Activated naive CD4-positive, alpha-beta T cell (primary cell): ENCODE data around the gene CCDC157.
A peak's percentile ranks its signal among the peaks of the same experiment; 100 is the strongest.
"Not testable (repeated sequence)": the region's sequence is repeated elsewhere in the genome, so short reads cannot be mapped to it uniquely, and the experiment has no call there.

Source experiments
- DNase-seq, 4 experiments: peaks; one replicate each; lab custom pipeline; 2025; lab: John Stamatoyannopoulos, UW

Gene CCDC157

DNA sequence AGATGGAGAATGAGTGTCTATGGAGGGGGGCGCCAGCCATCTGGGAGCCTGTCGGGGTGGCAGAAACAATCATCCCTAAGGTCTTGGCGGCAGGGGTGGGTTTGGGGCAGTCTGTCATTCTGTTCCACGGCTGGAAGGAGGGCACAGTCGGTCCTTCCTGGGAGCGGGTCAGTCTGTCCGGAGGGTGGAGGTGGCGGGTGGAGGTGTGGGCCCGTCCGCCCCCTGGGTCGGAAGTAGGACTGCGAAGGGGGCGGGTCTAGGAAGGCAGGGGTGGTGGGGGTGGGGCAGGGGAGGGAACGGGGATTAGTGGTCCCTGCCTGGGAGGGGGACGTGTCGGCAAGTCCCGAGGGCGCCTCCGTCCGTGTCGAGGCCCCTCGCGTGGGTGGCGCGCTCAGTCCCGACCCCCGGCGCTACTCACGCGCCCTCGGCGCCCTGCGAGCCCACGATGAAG lies 30.5 kb upstream of the CCDC157 start:
- DNase-seq: peak in 1 of 4 experiments; percentile 38

DNA sequence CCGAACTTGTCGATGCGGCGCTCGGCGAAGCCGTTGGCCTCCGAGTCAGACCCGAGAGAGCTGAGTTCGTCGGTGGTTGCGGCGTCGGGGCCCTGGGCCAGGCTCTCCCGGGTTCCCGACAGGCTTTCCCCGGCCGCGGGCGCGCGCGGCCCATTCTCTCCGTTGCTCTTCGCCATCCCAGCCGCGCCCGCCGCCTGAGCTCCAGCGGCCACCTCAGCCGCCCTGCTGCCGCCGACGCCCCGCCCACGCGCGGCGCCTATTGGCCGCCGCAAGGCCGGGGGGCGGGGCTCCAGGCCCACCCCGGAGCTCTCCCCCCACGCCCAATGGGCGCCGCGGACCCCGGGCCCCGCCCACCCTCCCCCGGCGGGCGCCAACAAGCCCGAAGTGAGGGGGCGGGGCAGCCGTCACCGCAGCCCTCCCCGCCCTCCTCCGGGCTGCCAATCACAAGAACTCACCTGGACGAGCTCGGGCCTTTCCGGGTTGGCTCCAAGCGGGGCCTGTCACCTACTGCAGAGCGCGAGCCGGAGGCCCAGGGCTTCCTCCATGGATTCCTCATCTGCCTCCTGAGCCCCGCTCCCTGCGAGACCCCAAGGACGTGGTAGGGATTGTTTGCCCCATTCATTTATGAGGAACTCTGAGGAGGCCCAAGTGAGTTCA lies 30.0 kb upstream of the CCDC157 start, which contains the start of gene TBC1D10A:
TSS of gene TBC1D10A (minus strand) at position 236 of the 657 bp plus-strand sequence. CDS start at position 176, 60 bp downstream.
- peak; percentile 66 to 96 (median 84) for DNase-seq

DNA sequence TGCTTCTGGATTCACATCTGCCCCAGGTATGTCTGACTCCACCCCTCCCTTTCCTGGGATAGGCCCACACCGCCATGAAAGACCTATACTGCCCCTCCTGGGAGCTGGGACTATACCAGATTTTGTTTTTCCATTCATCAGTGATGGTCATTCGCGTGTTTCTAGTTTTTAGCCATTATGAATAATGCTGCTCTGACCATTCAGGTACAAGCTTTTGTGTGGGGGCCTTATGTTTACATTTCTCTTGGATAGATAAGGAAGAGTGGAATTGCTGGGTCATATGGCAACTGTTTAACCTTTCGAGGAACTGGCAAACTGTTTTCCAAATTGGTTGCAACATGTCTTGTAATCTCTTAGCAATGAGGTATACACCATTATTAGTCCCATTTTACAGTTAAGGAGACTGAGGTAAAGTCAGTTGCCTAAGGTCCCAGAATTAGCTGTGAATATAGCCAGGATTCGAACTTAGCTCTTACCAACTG lies 28.9 kb upstream of the CCDC157 start:
- no peak for DNase-seq

DNA sequence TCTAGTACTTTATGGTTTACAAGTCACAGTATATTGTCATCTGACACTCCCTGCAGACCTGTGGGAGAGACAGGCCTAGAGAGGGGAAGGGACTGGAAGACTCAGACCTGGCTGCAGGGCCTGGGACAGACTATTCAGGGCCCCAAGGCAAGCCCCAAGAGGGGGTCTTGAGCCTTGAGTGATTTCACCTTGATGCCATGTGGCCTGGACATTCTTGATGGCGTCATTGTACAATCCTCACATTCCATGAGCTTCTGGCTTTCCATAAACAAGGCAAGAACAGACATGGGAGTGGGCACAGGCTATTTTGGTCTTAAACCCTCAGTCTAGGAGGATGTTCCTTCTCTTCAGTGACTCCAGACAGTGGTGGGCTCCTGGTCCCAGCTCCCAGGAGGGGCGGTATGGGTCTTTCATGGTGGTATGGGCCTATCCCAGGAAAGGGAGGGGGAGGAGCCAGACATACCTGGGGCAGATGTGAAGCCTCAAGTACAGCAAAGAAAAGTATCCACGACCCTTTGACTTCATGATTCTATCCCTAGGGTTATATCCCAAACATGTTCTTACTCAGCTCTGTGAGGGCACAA lies 28.2 kb upstream of the CCDC157 start:
- no peak for DNase-seq

DNA sequence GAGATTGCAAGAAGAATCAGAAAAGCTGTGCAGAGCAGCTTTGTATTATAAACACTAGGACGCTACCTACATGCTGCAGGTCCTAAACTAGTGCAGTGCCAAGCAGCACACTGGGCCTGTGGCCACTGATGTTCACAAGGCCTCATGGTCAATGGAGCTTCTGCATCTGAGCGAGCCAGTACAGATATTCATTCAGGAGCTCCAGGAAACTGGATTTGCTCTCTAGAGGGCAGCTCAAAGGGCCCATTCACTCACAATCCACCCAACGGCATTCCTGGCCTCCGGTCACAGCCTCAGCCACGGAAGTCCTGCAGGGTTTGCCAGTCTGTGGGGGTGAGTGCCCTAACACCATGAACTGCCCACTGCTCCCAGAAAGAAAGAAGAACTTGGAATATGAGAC lies 24.3 kb upstream of the CCDC157 start:
- DNase-seq: no peak

DNA sequence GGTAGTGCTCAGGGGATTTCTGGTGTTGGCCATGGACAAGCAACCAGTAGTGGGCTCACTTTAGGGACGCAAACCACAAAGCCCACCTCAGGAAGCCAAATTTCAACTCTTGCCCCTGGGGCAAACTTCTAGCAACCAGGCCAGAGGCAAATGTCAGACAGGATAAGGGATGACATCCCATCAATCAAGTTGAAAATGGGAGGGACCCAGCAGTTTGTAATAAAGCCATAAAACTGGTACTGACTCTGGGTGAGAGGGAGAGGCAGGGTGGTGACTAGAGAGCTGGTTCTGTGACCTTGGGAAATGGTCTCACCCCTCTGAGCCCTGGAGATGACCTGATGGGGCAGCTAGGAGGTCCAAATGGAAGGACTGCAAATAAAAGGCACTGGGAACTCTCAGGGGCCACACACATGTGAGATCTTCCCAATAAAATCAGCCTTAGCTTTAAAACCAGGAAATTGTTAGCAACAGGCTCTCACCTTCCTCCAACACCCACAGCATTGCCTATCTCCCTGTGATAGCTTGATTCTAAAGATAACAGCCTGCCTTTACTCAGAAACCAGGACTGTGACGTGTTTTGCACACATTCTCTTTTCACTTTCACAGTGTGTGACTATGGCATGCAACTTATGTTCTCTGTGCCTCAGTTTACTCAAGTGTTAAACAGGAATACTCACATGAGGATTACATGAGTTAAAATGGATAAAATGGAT lies 23.7 kb upstream of the CCDC157 start:
- no peak for DNase-seq

DNA sequence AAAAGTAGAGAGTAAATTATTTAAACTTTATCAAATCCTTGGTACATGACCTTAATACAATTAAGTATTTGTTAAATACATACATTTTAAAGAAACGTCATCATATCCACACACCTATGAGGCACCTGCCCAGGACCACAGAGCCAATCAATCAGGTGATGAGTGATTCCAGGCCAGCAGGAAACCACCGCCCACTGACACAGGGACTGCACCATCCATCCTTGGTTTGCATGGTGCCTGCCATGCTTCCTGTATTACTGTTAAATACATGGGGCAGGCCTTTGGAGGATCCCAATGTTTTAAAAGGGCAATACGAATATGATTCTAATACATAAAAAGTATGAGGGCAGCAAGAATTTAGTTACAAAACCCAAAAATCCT lies 23.1 kb upstream of the CCDC157 start:
- DNase-seq: no peak

DNA sequence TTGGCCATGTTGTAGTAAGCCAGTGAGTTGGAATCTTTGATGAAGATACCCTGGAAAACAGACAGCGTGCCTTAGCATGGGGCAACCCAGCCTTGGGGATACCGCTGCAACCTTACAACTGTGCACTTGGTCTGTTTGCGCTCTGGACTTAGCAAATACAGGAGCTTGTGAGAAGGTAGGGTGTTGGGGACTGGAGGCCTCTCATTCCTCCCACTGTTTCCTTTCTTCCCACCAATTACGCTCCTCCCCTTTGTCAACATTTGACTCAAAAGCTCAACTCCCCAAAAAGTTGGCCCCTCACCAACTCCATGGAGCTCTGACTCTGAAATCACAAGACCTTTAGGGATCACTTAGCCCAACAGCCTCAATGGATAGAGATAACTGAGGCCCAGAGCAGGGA lies 22.2 kb upstream of the CCDC157 start:
- DNase-seq: no peak

DNA sequence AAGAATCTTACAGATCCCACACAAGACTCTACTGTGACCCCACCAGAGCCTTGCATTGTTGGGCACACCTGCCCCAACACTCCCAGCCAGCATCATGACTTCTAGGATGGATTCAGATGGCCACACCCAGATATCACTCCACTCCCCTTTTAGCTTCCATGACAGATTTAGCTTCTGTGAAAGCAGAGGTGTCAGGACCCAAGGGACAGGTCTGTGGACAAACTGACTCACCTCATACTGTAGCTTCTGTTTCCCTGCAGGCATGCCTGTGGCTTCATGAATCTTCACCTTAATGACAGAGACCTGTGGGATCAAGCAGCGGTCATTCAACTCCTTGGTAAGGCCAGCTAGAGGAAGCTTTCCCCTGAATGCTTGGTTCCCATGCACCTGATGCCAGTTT lies 21.6 kb upstream of the CCDC157 start:
- DNase-seq: no peak

DNA sequence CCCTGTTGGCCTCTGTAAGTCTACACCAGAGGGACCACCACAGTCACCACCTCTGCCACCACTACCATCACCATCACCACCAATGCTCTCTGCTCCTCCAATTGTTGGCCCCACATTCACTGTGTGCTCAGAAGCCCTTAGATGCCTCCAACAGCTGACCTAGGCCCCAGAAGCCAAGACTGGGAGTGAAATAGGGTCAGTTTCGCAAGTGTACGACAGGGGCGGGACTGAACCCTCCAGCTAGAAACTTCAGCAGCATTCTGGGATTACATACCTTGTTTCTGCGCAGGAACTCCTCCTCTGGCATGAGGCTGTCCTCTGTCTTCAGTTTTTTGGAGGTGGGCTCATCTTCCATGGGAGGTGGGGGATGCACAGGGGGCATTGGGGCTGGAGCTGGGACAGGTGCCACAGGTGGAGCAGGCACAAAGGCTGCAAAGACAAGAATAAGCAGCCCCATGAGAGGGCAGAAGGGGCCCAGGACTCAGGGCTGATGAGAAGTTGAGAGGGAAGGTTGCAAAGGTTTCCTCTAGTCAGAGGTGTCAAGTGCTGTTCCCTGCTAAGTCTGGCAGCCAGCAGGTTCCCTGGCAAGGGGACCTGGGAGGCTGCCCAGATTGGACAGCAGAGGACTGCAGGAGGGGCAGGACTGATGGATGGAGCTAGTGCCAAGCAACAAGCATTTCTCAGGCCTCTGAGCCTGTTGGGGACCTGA lies 19.9 kb upstream of the CCDC157 start:
- no peak for DNase-seq

DNA sequence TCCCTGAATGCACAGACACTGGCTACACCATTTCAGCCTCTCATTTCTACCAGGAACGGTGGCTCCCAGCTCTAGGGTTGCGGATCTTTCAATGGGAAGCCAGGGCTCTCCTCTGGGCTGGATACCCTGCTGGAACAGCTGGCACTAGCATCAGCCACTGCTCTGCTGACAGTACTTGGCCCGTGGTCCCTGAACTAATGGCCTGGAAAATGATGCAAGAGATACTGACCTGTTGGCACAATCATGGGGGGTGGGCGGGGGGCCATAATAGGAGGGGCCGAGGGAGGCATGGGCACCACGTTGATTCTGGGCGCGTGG lies 19.4 kb upstream of the CCDC157 start:
- no peak for DNase-seq

DNA sequence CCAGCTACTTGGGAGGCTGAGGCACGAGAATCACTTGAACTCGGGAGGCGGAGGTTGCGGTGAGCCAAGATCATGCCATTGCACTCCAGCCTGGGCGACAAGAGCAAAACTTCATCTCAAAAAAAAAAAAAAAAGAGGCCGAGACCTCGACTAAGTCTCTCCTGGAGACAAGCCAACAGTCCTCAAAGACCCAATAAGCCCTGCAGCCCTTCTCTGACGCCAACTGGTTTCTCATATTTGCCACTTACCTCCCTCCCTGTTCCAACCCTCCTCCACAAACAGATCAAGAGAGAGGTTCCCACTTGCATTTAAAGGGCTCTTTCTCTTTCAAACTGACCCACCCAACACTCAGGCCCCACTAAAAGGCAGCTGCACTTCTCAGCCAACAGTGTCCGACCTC lies 18.5 kb upstream of the CCDC157 start:
- not testable (repeated sequence) for DNase-seq

DNA sequence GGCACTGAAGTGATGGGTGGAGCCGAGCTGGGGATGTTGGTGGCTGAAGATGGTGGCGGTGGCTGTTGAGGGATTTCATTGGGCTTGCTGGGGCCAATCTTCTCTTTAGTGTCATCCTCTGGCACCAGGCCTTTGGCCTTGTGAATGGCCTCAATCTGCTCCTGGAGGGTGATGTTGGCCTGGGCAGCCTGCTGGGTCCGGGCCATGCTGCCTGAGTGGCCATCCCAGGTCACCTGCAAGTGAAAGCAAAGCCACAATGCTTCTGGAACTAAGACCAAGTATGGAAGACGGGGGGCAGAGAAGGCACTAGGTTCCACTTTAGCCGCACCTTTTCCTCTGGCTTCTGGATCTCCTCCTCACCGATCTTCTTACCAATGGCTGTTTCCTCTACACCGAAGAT lies 18.0 kb upstream of the CCDC157 start:
- no peak for DNase-seq

DNA sequence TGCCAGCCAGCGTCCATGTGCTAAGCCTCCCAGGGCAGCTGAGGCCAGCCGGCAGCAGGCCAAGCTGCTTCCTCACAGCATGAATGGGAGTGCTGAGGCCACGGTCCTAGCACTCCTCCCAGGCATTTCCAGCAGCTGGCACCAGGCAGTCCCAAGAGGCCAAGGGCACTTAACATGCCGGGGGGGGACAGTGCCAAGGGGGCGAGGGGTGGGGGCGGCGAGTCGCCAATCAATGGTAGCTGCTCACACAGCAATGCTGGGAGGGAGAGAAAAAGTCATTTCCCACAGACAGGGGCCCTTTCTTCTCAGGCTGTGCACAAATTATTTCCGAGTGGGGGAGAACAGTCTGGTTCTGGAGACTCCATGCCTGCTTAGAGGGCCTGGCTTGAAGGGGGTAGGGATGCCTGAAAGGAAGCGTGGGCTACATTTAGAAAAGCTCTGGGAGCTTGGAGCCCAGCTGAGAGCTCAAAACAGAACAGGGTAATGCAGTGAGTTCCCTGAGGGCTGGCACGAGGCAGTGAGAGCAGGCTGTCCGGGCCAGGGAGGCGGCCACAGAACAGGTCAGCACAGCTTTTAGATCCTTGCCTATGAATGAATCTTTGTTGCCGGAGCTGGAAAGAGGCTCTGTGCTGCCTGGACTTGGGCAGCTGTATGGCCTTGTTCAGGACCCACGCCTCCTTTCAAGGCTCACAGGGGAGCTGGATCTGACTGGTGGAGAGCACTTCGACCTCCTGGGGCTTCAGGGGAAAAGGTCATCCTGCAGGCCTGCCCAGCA lies 15.7 kb upstream of the CCDC157 start:
- no peak for DNase-seq

DNA sequence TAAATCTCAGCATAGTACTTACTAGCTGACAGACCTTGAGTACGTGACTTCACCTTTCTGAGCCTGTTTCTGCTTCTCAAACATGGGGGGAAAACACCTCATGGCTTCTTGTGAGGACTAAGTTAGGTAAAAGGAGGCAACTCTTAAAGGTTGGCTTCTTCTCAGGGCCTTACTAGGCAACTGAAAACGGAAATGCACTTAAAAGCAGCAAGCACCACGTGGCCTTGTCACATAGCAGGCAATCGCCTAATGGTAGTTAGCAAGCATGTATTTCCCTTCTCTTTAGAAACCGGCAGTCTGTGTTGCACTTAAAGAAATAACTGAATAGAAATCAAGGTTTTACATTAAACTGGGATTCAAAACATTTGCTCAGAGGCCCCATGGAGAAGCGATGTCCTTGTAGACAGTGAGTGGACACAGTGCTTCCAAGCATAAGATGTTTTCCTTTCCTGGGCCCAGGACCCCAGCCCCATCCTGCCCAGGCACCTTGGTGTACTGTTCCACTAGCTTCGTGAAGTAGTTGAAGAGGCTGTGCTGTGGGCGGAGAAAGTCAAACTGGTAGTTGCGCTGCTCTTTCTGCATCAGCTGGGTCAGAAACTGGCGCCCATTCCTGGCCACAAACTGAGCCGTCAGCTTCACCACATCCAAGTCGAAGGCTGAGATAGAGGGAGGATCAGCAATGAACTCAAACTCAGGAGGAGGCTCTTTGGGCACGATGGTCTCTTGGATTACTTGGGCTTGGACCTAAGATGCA lies 12.2 kb upstream of the CCDC157 start:
- DNase-seq: no peak

DNA sequence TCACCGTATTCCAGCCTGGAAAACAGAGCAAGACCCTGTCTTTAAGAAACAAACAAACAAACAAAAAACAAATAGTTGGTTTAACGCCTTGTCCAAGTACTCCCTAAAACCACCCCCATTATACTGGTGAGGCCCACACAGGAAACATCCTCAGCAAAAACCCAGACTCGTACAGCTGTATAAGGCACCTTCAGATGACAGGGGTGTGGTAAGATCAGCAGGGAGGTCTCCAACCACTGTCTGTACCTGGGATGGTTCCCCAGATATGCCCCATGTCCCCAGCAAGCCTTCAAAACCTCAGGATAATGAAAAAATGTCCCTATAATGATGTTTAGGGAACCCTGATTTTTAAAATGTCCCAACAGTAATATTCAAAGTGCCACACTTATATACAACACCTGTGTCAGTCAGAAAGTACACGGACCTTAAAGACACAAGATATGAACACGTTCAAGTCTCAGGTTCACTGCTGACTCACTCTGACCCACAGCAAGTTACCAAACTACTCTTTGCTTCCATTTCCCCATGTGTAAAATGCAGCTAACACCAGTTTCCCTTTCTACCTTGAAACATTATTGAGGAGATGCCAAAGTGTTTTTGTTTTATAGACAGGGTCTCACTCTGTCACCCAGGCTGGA lies 9.4 kb upstream of the CCDC157 start:
- DNase-seq: no peak

DNA sequence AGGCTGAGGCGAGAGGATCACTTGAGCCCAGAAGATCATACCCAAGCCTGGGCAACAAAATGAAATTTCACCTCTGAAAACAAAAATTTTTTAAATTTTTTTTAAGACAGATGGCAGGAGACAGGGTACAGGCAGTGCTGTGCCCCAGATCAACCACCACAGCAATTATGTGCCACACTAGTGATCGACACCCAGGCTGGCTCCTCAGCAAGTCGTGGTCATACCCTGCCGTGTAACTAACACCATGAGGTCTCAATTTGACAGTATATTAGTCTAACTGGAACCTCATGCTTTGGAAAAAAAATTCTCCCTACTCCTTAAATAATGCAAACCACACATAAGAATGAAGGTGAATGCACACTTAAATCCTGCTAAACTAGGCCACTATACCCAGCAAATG lies 8.4 kb upstream of the CCDC157 start:
- no peak for DNase-seq

DNA sequence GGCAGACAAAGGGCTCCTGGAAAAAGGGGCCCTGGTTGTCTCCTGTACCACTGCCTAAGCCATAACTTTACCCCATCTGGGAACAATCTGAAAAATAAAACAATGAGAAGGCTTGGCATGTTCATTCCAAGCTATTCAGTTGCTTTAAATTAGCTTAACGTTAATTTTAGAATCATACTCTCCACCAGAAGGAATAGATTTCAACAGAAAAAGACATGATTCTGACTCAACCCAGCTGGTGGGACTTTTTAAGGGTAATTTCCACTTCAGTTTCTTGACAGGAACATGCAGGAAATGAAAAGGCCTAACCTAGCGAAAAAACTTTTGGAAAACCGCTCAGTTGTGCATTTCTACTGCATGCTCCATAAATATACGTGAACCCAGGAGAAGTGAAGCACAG lies 8.0 kb upstream of the CCDC157 start:
- DNase-seq: no peak

DNA sequence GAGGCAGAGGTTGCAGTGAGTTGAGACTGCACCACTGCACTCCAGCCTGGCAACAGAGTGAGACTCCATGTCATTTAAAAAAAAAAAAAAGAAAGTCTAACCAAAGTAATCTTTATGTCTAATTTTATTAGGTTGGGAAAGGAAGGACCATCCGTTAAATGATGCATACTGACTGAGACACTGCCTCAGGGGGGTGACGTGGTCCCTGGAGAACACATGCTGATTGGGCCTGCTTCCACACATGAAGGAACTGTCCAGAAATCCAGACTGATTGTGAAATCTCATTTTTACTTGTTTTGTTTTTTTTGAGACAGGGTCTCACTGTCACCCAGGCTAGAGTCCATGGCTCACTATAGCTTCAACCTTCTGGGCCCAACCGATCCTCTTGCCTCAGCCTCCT lies 5.6 kb upstream of the CCDC157 start:
- no peak for DNase-seq

DNA sequence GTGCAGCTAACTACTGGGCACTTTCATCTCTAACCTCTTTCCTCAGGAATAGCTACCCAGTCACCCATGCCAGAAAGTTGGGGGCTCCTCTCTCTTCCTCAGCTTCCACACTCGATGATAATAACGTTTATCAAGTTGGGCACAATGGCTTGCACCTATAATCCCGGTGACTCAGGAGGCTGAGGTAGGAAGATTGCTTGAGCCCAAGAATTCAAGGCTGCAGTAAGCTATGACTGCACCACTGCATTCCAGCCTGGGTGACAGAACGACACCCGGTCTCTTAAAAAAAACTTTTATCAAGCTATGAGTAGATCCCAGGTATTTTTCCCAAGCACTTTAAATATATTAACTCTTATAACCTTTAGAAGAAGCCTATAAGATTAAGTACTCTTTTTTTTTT lies 2.2 kb upstream of the CCDC157 start:
- no peak for DNase-seq

DNA sequence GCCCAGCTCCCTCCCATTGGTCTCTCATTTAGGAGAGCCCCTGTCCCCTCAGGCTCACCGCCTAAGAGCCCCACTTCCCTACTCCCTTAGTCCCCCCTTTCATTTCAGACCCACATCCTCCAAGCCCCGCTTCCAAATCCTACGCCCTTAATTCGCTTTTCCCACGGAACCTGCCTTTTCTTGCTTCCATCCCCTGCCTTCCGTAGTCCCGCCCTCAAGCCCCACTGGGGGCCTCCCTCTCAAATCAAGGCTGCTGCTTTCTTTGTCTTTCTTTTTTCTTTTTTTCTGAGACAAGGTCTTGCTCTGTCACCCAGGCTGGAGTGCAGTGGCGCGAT lies 396 bp downstream of the CCDC157 start:
- peak in 1 of 4 experiments; percentile 28 for DNase-seq
